ENCODE results near the gene ALDH1L1. TPM values are rescaled to one million over a fixed set of nuclear protein-coding genes. Genes with fewer than 3 reads are reported as not detected.
A peak's percentile ranks its signal among the peaks of the same experiment; 100 is the strongest.

Gene ALDH1L1
- total and polyA plus RNA-seq, 2 of the 8 experiments (the other 6 are each of a cell fraction or from before 2014, with no cell fraction given) = 0.98 to 1.6 TPM

- TF ChIP-seq, protein P1, sequence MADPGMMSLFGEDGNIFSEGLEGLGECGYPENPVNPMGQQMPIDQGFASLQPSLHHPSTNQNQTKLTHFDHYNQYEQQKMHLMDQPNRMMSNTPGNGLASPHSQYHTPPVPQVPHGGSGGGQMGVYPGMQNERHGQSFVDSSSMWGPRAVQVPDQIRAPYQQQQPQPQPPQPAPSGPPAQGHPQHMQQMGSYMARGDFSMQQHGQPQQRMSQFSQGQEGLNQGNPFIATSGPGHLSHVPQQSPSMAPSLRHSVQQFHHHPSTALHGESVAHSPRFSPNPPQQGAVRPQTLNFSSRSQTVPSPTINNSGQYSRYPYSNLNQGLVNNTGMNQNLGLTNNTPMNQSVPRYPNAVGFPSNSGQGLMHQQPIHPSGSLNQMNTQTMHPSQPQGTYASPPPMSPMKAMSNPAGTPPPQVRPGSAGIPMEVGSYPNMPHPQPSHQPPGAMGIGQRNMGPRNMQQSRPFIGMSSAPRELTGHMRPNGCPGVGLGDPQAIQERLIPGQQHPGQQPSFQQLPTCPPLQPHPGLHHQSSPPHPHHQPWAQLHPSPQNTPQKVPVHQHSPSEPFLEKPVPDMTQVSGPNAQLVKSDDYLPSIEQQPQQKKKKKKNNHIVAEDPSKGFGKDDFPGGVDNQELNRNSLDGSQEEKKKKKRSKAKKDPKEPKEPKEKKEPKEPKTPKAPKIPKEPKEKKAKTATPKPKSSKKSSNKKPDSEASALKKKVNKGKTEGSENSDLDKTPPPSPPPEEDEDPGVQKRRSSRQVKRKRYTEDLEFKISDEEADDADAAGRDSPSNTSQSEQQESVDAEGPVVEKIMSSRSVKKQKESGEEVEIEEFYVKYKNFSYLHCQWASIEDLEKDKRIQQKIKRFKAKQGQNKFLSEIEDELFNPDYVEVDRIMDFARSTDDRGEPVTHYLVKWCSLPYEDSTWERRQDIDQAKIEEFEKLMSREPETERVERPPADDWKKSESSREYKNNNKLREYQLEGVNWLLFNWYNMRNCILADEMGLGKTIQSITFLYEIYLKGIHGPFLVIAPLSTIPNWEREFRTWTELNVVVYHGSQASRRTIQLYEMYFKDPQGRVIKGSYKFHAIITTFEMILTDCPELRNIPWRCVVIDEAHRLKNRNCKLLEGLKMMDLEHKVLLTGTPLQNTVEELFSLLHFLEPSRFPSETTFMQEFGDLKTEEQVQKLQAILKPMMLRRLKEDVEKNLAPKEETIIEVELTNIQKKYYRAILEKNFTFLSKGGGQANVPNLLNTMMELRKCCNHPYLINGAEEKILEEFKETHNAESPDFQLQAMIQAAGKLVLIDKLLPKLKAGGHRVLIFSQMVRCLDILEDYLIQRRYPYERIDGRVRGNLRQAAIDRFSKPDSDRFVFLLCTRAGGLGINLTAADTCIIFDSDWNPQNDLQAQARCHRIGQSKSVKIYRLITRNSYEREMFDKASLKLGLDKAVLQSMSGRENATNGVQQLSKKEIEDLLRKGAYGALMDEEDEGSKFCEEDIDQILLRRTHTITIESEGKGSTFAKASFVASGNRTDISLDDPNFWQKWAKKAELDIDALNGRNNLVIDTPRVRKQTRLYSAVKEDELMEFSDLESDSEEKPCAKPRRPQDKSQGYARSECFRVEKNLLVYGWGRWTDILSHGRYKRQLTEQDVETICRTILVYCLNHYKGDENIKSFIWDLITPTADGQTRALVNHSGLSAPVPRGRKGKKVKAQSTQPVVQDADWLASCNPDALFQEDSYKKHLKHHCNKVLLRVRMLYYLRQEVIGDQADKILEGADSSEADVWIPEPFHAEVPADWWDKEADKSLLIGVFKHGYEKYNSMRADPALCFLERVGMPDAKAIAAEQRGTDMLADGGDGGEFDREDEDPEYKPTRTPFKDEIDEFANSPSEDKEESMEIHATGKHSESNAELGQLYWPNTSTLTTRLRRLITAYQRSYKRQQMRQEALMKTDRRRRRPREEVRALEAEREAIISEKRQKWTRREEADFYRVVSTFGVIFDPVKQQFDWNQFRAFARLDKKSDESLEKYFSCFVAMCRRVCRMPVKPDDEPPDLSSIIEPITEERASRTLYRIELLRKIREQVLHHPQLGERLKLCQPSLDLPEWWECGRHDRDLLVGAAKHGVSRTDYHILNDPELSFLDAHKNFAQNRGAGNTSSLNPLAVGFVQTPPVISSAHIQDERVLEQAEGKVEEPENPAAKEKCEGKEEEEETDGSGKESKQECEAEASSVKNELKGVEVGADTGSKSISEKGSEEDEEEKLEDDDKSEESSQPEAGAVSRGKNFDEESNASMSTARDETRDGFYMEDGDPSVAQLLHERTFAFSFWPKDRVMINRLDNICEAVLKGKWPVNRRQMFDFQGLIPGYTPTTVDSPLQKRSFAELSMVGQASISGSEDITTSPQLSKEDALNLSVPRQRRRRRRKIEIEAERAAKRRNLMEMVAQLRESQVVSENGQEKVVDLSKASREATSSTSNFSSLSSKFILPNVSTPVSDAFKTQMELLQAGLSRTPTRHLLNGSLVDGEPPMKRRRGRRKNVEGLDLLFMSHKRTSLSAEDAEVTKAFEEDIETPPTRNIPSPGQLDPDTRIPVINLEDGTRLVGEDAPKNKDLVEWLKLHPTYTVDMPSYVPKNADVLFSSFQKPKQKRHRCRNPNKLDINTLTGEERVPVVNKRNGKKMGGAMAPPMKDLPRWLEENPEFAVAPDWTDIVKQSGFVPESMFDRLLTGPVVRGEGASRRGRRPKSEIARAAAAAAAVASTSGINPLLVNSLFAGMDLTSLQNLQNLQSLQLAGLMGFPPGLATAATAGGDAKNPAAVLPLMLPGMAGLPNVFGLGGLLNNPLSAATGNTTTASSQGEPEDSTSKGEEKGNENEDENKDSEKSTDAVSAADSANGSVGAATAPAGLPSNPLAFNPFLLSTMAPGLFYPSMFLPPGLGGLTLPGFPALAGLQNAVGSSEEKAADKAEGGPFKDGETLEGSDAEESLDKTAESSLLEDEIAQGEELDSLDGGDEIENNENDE (IDR thresholded peaks at IDR 0.05; ENCODE audit: insufficient replicate concordance, low read length) = no peak
- TF ChIP-seq SUZ12 (IDR thresholded peaks at IDR 0.05; ENCODE audit: low read length) = no peak
- TF ChIP-seq RAD21 (IDR thresholded peaks at IDR 0.05 in 1 of 2, conservative IDR thresholded peaks at IDR 0.05 in 1 of 2; ENCODE audit: low read depth in 2 of 2, low read length in 2 of 2) = peak in 1 of 2 experiments; percentile 16; a peak in 1 of 4 replicates
- peak; percentile 37; the same call in 1 of the 2 replicates for TF ChIP-seq BRCA1 (IDR thresholded peaks at IDR 0.05; ENCODE audit: low read depth, low read length)
- TF ChIP-seq SIN3A (conservative IDR thresholded peaks at IDR 0.05 in 1 of 2, IDR thresholded peaks at IDR 0.05 in 1 of 2; ENCODE audit: low read depth in 1 of 2, low read length in 2 of 2) = 0 out of 4 replicates have a peak, but pooled peaks have one; percentile 51 to 53
- no peak for TF ChIP-seq JUN (IDR thresholded peaks at IDR 0.05; ENCODE audit: low read depth, low read length)
- TF ChIP-seq SAP30 (IDR thresholded peaks at IDR 0.05; ENCODE audit: insufficient read depth, insufficient replicate concordance, low read length) = no peak
- no peak for TF ChIP-seq NANOG (IDR thresholded peaks at IDR 0.05; ENCODE audit: insufficient read depth, low read depth, low read length, poor library complexity, severe bottlenecking)
These were observed 96.2 kb downstream of the ALDH1L1 start, which contains the start of gene SLC41A3 (continued) for GRCh38 chr3:126083913-126084767.
